Liver (tissue), 9 donors: Measurements from ENCODE around the gene PFKL. TPM values are rescaled to one million over a fixed set of nuclear protein-coding genes. Genes with fewer than 3 reads are reported as not detected.

ENCODE experiments used
- DNase-seq: peaks from one replicate; pipeline ENCODE4 v3.0.0-alpha.2; 2017; ENCODE audit warnings: low spot score
- H3K27ac ChIP-seq, 2 donors: one replicate each; pipeline ENCODE4 v1.7.0; 2013; ENCODE audit warnings: inconsistent platforms in 2 of 2, low read length in 2 of 2, control low read depth in 1 of 2, low read depth in 1 of 2, mild to moderate bottlenecking in 1 of 2
- H3K27me3 ChIP-seq, 4 donors: one replicate each; pipeline versions ENCODE4 v1.6.1 to v1.7.0; 2013; ENCODE audit warnings: low read length in 3 of 4, inconsistent platforms in 1 of 4, mild to moderate bottlenecking in 1 of 4, moderate library complexity in 1 of 4; ENCODE audit not compliant: control insufficient read depth in 4 of 4, insufficient read depth in 4 of 4
- H3K36me3 ChIP-seq, 4 donors: one replicate each; pipeline versions ENCODE4 v1.6.1 to v1.7.0; 2013; ENCODE audit warnings: low read length in 3 of 4, mild to moderate bottlenecking in 3 of 4, low read depth in 1 of 4, moderate library complexity in 1 of 4; ENCODE audit not compliant: control insufficient read depth in 4 of 4, insufficient read depth in 3 of 4
- H3K4me1 ChIP-seq, 4 donors: one replicate each; pipeline versions ENCODE4 v1.6.1 to v1.7.0; 2013; ENCODE audit warnings: low read length in 3 of 4, mild to moderate bottlenecking in 3 of 4, moderate library complexity in 1 of 4; ENCODE audit not compliant: control insufficient read depth in 4 of 4, insufficient read depth in 4 of 4
- H3K4me3 ChIP-seq, 3 donors: one replicate each; pipeline versions ENCODE4 v1.6.1 to v1.7.0; 2013; ENCODE audit warnings: low read length in 3 of 3, control low read depth in 1 of 3, low read depth in 1 of 3, mild to moderate bottlenecking in 1 of 3
- H3K9ac ChIP-seq, 2 donors: one replicate each; pipeline ENCODE4 v1.7.0; 2013; ENCODE audit warnings: low read length in 2 of 2, mild to moderate bottlenecking in 2 of 2, moderate library complexity in 2 of 2, control low read depth in 1 of 2, low read depth in 1 of 2
- H3K9me3 ChIP-seq, 4 donors: one replicate each; pipeline versions ENCODE4 v1.6.1 to v1.7.0; 2013; ENCODE audit warnings: low read length in 3 of 4; ENCODE audit not compliant: control insufficient read depth in 4 of 4
- ATF3 ChIP-seq: IDR thresholded peaks from 2 replicates; pipeline ENCODE4 v1.6.1; 2016; ENCODE audit warnings: antibody characterized with exemption
- CTCF ChIP-seq: fragments of 150-350 bp; IDR thresholded peaks from 2 replicates; pipeline ENCODE4 v1.5.1; 2017; ENCODE audit warnings: improper control_type of control experiment, low read depth, low read length; ENCODE audit not compliant: missing input control
- FOXA1 ChIP-seq: IDR thresholded peaks from 2 replicates; pipeline ENCODE4 v1.6.1; 2016; ENCODE audit warnings: antibody characterized with exemption
- FOXA2 ChIP-seq: IDR thresholded peaks from 2 replicates; pipeline ENCODE4 v1.6.1; 2016; ENCODE audit warnings: antibody characterized with exemption
- GABPA ChIP-seq, 2 donors: IDR thresholded peaks in 1 of 2; conservative IDR thresholded peaks in 1 of 2; 2 replicates each; pipeline ENCODE4 v1.6.1; 2016; ENCODE audit warnings: antibody characterized with exemption in 2 of 2, mild to moderate bottlenecking in 1 of 2, moderate library complexity in 1 of 2
- HNF4A ChIP-seq, 2 donors: conservative IDR thresholded peaks; 2 replicates each; pipeline ENCODE4 v1.6.1; 2016; ENCODE audit warnings: antibody characterized with exemption in 2 of 2, mild to moderate bottlenecking in 2 of 2
- HNF4G ChIP-seq: IDR thresholded peaks from 2 replicates; pipeline ENCODE4 v1.6.1; 2016; ENCODE audit warnings: antibody characterized with exemption
- JUND ChIP-seq, 2 donors: IDR thresholded peaks; 2 replicates each; pipeline ENCODE4 v1.6.1; 2016; ENCODE audit warnings: antibody characterized with exemption in 2 of 2
- MAX ChIP-seq: IDR thresholded peaks from 2 replicates; pipeline ENCODE4 v1.6.1; 2016; ENCODE audit warnings: antibody characterized with exemption
- NR2F2 ChIP-seq: IDR thresholded peaks from 2 replicates; pipeline ENCODE4 v1.6.1; 2016; ENCODE audit warnings: antibody characterized with exemption
- RAD21 ChIP-seq, 2 donors: IDR thresholded peaks; 2 replicates each; pipeline ENCODE4 v1.6.1; 2016; ENCODE audit warnings: antibody characterized with exemption in 2 of 2, mild to moderate bottlenecking in 2 of 2
- REST ChIP-seq: IDR thresholded peaks from 2 replicates; pipeline ENCODE4 v1.6.1; 2016; ENCODE audit warnings: antibody characterized with exemption, mild to moderate bottlenecking
- RXRA ChIP-seq, 2 donors: IDR thresholded peaks; 2 replicates each; pipeline ENCODE4 v1.6.1; 2017 to 2018; ENCODE audit warnings: antibody characterized with exemption in 2 of 2, mild to moderate bottlenecking in 1 of 2
- SP1 ChIP-seq: IDR thresholded peaks from 2 replicates; pipeline ENCODE4 v1.6.1; 2018; ENCODE audit warnings: antibody characterized with exemption, mild to moderate bottlenecking
- TAF1 ChIP-seq: conservative IDR thresholded peaks from 2 replicates; pipeline ENCODE4 v1.6.1; 2016; ENCODE audit warnings: antibody characterized with exemption, mild to moderate bottlenecking
- YY1 ChIP-seq: IDR thresholded peaks from 2 replicates; pipeline ENCODE4 v1.6.1; 2016; ENCODE audit warnings: antibody characterized with exemption, mild to moderate bottlenecking
- ZBTB33 ChIP-seq: IDR thresholded peaks from 2 replicates; pipeline ENCODE4 v1.6.1; 2016; ENCODE audit warnings: antibody characterized with exemption
- WGBS: extraction: QIAGEN DNeasy Blood & Tissue Kit; methylation state at CpG from one replicate; pipeline ENCODE4 v1.1.7; 2013; 5-methylcytosine and 5-hydroxymethylcytosine counted together
- polyA plus RNA-seq, 2 donors: library from polyadenylated mRNA; stranded (reverse) in 1 of 2; unstranded in 1 of 2; fragments of 200-250 nt in 1 of 2; fragments of >200 nt in 1 of 2; fragmentation: Nextera tagmentation in 1 of 2; extraction: Ambion mirVana in 1 of 2; gene quantifications; one replicate each; pipeline versions ENCODE4 v1.2.1 to v1.2.3, GENCODE V29; 2013 to 2015
- total RNA-seq, 2 donors: library from RNA; depleted of rRNA; stranded (reverse); fragments of >200 nt; gene quantifications; one replicate each; pipeline ENCODE4 v1.2.3, GENCODE V29; 2014
- donor health status: healthy.
- donor health status: healthy.
- donor health status: healthy.
- donor health status: healthy.
- donor health status: healthy.

PFKL gene
- total and polyA plus RNA-seq, 4 donors = 48.1 to 98.4 (median 81.0) TPM

GRCh38 chr21:44262338-44263056 is 37.4 kb upstream of the PFKL start:
- Histone ChIP-seq H3K4me1 (no peaks in the 10 kb centered on the region), H3K27me3 (no peaks in the 10 kb centered on the region), H3K27ac (no peak overlapping the region), H3K9ac (no peak overlapping the region), H3K36me3 (no peaks in the 10 kb centered on the region), H3K9me3 (no peaks in the 10 kb centered on the region), H3K4me3 (no peak overlapping the region)
- no peak for DNase-seq
- TF ChIP-seq FOXA2 (no peak), ZBTB33 (no peak), HNF4G (no peak), YY1 (no peak), RAD21 (IDR thresholded peaks at IDR 0.05) (no peak), CTCF (no peak), FOXA1 (no peak), TAF1 (no peak), ATF3 (no peak), HNF4A (conservative IDR thresholded peaks at IDR 0.05) (no peak), NR2F2 (no peak), REST (no peak), MAX (no peak), SP1 (no peak), RXRA (IDR thresholded peaks at IDR 0.05) (no peak), JUND (IDR thresholded peaks at IDR 0.05) (no peak), GABPA (IDR thresholded peaks at IDR 0.05 in 1 of 2, conservative IDR thresholded peaks at IDR 0.05 in 1 of 2) (no peak)
- 87% methylated on average over 12 of the region's 12 CpGs for WGBS
